ENCODE results near the gene CFLAR.

DNA sequence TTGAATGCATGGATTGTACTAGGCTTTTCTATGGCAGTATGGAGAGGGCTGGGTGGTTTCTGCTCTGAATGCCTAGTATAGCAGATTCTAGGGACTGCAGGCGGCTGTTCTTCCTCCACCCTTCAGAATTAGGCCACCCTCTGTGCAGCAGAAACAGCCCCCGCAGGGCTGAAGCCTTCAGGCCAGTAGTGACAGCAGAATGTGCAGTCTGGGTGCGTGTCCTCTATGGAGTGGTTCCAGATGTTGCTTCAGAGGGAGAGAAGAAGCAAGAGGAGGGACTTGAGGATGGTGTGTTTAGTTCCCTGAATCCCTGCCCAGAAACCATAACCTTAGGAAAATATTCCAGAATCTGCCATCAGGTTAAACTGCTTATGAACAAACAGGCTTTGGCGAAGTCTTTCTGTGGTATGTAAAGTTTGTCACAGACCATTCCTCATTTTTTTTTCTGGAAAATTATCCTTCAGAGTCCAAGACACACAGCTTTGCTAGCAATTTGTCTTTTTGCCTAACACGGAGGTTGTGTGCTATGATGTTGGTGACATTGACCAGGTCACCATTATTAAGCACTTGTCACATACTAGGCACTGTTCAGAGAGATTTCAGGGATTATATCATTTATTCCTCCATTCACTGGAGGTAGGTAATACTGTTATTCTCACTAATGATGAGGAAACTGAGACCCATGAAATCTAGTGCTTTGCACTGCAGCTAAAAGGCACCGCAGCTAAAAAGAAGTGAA is 88.1 kb downstream of the CFLAR start:
- TF ChIP-seq POLR2A (IDR thresholded peaks at IDR 0.05; ENCODE audit: borderline replicate concordance, extremely low read depth, insufficient read depth, insufficient read length) (no peak), CTCF (IDR thresholded peaks at IDR 0.05 in 2 of 3, conservative IDR thresholded peaks at IDR 0.05 in 1 of 3; ENCODE audit: borderline replicate concordance in 1 of 3, insufficient read depth in 1 of 3, low read depth in 2 of 3, low read length in 2 of 3) (no peak), POLR2AphosphoS5 (IDR thresholded peaks at IDR 0.05; ENCODE audit: low read depth, low read length) (no peak), EZH2 (IDR thresholded peaks at IDR 0.05) (no peak), YY1 (IDR thresholded peaks at IDR 0.05; ENCODE audit: extremely low read depth, insufficient replicate concordance, low read depth, low read length) (no peak), SP1 (IDR thresholded peaks at IDR 0.05; ENCODE audit: low read depth) (no peak), RAD21 (IDR thresholded peaks at IDR 0.05; ENCODE audit: low read depth) (no peak), TCF7L2 (IDR thresholded peaks at IDR 0.05; ENCODE audit: borderline replicate concordance, extremely low read depth, insufficient read depth, insufficient read length) (no peak), EZH2phosphoT487 (IDR thresholded peaks at IDR 0.05; ENCODE audit: borderline replicate concordance) (no peak)
- TF ChIP-seq, protein P1, sequence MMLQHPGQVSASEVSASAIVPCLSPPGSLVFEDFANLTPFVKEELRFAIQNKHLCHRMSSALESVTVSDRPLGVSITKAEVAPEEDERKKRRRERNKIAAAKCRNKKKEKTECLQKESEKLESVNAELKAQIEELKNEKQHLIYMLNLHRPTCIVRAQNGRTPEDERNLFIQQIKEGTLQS (IDR thresholded peaks at IDR 0.05): no peak

Measured in HCT116 (cell line).